ENCODE measurements around the gene PDCD2. TPM values are rescaled to one million over a fixed set of nuclear protein-coding genes. Genes with fewer than 3 reads are reported as not detected.

PDCD2 gene
- total and polyA plus RNA-seq, 9 of the 15 experiments (the other 6 are each of a cell fraction or from before 2014, with no cell fraction given): 67.3 to 430 (median 318) TPM

GRCh38 chr6:170584181-170584953 is at the start of gene PDCD2 (continued):
- TF ChIP-seq, protein P1, sequence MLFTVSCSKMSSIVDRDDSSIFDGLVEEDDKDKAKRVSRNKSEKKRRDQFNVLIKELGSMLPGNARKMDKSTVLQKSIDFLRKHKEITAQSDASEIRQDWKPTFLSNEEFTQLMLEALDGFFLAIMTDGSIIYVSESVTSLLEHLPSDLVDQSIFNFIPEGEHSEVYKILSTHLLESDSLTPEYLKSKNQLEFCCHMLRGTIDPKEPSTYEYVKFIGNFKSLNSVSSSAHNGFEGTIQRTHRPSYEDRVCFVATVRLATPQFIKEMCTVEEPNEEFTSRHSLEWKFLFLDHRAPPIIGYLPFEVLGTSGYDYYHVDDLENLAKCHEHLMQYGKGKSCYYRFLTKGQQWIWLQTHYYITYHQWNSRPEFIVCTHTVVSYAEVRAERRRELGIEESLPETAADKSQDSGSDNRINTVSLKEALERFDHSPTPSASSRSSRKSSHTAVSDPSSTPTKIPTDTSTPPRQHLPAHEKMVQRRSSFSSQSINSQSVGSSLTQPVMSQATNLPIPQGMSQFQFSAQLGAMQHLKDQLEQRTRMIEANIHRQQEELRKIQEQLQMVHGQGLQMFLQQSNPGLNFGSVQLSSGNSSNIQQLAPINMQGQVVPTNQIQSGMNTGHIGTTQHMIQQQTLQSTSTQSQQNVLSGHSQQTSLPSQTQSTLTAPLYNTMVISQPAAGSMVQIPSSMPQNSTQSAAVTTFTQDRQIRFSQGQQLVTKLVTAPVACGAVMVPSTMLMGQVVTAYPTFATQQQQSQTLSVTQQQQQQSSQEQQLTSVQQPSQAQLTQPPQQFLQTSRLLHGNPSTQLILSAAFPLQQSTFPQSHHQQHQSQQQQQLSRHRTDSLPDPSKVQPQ (CRISPR knock-in tag; IDR thresholded peaks at IDR 0.05; ENCODE audit: borderline replicate concordance): no peak
- no peak for TF ChIP-seq ZNF436 (CRISPR knock-in tag; IDR thresholded peaks at IDR 0.05)
- no peak for TF ChIP-seq TRIM28 (IDR thresholded peaks at IDR 0.05)
- peak; percentile 61; the same call in 1 of the 2 replicates for TF ChIP-seq HDAC2 (IDR thresholded peaks at IDR 0.05)
- no peak for TF ChIP-seq EWSR1 (IDR thresholded peaks at IDR 0.05; ENCODE audit: borderline replicate concordance, low read depth, partially characterized antibody)
- TF ChIP-seq, protein P2, sequence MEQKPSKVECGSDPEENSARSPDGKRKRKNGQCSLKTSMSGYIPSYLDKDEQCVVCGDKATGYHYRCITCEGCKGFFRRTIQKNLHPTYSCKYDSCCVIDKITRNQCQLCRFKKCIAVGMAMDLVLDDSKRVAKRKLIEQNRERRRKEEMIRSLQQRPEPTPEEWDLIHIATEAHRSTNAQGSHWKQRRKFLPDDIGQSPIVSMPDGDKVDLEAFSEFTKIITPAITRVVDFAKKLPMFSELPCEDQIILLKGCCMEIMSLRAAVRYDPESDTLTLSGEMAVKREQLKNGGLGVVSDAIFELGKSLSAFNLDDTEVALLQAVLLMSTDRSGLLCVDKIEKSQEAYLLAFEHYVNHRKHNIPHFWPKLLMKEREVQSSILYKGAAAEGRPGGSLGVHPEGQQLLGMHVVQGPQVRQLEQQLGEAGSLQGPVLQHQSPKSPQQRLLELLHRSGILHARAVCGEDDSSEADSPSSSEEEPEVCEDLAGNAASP (IDR thresholded peaks at IDR 0.05): no peak
- TF ChIP-seq ZNF695 (CRISPR knock-in tag; IDR thresholded peaks at IDR 0.05): no peak
- TF ChIP-seq TAF9B (IDR thresholded peaks at IDR 0.05; ENCODE audit: partially characterized antibody): peak; percentile 48
- peak; percentile 30 for TF ChIP-seq PML (IDR thresholded peaks at IDR 0.05; ENCODE audit: low read length)
- TF ChIP-seq ARNT (IDR thresholded peaks at IDR 0.05): no peak
- TF ChIP-seq POLR2H (tag; IDR thresholded peaks at IDR 0.05; ENCODE audit: low read depth): 0 out of 2 replicates have a peak, but pooled peaks have one; percentile 68
- TF ChIP-seq RHOXF2B (CRISPR knock-in tag; conservative IDR thresholded peaks at IDR 0.05): peak; percentile 83; the same call in 1 of the 2 replicates
- TF ChIP-seq PHB (CRISPR knock-in tag; IDR thresholded peaks at IDR 0.05): no peak
- no peak for TF ChIP-seq ZNF551 (CRISPR knock-in tag; IDR thresholded peaks at IDR 0.05)
- TF ChIP-seq ZNF445 (CRISPR knock-in tag; IDR thresholded peaks at IDR 0.05; ENCODE audit: low read depth): no peak
- TF ChIP-seq ZNF512 (tag; IDR thresholded peaks at IDR 0.05): no peak
- no peak for TF ChIP-seq KLF16 (IDR thresholded peaks at IDR 0.05)
- no peak for TF ChIP-seq ERF (CRISPR knock-in tag; IDR thresholded peaks at IDR 0.05)
- no peak for TF ChIP-seq ETS2 (tag; IDR thresholded peaks at IDR 0.05; ENCODE audit: borderline replicate concordance, poor library complexity, severe bottlenecking)
- TF ChIP-seq, protein P3, sequence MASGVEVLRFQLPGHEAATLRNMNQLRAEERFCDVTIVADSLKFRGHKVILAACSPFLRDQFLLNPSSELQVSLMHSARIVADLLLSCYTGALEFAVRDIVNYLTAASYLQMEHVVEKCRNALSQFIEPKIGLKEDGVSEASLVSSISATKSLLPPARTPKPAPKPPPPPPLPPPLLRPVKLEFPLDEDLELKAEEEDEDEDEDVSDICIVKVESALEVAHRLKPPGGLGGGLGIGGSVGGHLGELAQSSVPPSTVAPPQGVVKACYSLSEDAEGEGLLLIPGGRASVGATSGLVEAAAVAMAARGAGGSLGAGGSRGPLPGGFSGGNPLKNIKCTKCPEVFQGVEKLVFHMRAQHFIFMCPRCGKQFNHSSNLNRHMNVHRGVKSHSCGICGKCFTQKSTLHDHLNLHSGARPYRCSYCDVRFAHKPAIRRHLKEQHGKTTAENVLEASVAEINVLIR (CRISPR knock-in tag; IDR thresholded peaks at IDR 0.05): peak; percentile 48; the same call in 1 of the 2 replicates
- TF ChIP-seq ZNF511 (CRISPR knock-in tag; IDR thresholded peaks at IDR 0.05): peak; percentile 19; the same call in 1 of the 2 replicates

All from K562 (cell line).